ENCODE data around the gene GPR68.

The GPR68 gene

DNA sequence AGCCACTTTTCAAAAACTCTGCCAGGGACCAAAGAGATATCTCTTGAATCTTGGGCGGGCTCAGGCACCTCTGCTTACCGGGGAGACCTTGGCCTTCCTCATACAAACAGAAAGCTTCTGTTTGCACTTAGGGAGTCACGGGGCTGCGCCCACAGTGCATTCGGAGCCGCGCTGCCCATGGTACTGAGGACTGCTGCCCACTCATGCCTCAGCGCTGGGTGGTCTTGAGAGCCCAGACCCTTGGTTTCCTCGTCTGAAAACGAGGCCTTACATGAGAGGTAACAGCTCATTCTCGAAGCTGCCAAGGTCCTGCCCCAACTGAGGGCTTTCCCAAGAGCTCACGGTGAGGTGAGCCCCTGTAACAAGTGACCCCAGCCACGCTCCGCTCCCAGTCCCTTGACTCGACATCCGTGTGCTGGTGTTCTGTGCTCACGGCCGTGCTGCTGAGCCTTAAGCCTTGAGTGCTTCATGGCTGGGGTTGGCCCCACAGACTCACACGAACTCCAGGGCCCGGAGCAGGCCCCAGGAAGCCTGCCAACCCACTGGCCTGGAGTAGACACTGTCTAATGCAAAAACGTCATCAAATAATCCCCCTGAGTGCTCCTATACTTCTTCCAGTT is 47.4 kb upstream of the GPR68 start:
- no CpG with 5 or more reads among the region's 21 CpGs for WGBS, 2 donors (ENCODE audit: extremely low coverage in 2 of 2, insufficient read length in 2 of 2, insufficient replicate concordance in 1 of 2)
- no peak overlapping the region for H3K14ac ChIP-seq (ENCODE audit: low read length)
- no peak for DNase-seq (ENCODE audit: low spot score)
- H3K27ac ChIP-seq (replicated peaks; ENCODE audit: low read length), result no peak overlapping the region
- H3K27me3 ChIP-seq (ENCODE audit: control insufficient read depth in 3 of 3, insufficient read depth in 3 of 3, low read depth in 1 of 3, low read length in 3 of 3), result no peaks in the 10 kb centered on the region
- no peak overlapping the region for H3K9ac ChIP-seq (ENCODE audit: low read depth, low read length, poor library complexity)
- no peak overlapping the region for H3K4ac ChIP-seq (ENCODE audit: low read length)
- H2AK5ac ChIP-seq (ENCODE audit: low read depth, low read length), result no peak overlapping the region
- H3K4me3 ChIP-seq (ENCODE audit: low read length in 2 of 2), result peak overlapping the region in 1 of 2 donors; percentile 16
- no peaks in the 10 kb centered on the region for H3K9me3 ChIP-seq (replicated peaks in 1 of 2; ENCODE audit: control insufficient read depth in 2 of 2, insufficient read depth in 1 of 2, low read depth in 1 of 2, low read length in 2 of 2)
- no peak overlapping the region for H3K4me2 ChIP-seq (ENCODE audit: insufficient read depth, low read length, poor library complexity, severe bottlenecking)
- H3K36me3 ChIP-seq (replicated peaks in 1 of 2; ENCODE audit: control insufficient read depth in 2 of 2, insufficient read depth in 2 of 2, low read length in 2 of 2), result peaks cover 71 to 96% of the 10 kb centered on the region in 2 donors
- no peak overlapping the region for H4K91ac ChIP-seq (ENCODE audit: low read depth, low read length, poor library complexity)
- no peak overlapping the region for H3K23ac ChIP-seq (ENCODE audit: low read depth, low read length, poor library complexity)
- no peaks in the 10 kb centered on the region for H3K4me1 ChIP-seq (ENCODE audit: control insufficient read depth in 2 of 2, insufficient read depth in 1 of 2, low read depth in 1 of 2, low read length in 2 of 2)
- H2BK15ac ChIP-seq (ENCODE audit: low read length), result no peak overlapping the region
- H2AFZ ChIP-seq (ENCODE audit: low read length), result no peak overlapping the region
- peaks cover 7% of the 10 kb centered on the region for H3K79me1 ChIP-seq (ENCODE audit: low read depth, low read length)
- no peak overlapping the region for H2BK12ac ChIP-seq (ENCODE audit: low read length)
- H4K8ac ChIP-seq (ENCODE audit: low read depth, low read length), result no peak overlapping the region
- no peak overlapping the region for H2BK120ac ChIP-seq (ENCODE audit: low read depth, low read length)
- no peak overlapping the region for H2BK5ac ChIP-seq (ENCODE audit: low read length)
- no peak overlapping the region for H3K18ac ChIP-seq (ENCODE audit: low read length)

DNA sequence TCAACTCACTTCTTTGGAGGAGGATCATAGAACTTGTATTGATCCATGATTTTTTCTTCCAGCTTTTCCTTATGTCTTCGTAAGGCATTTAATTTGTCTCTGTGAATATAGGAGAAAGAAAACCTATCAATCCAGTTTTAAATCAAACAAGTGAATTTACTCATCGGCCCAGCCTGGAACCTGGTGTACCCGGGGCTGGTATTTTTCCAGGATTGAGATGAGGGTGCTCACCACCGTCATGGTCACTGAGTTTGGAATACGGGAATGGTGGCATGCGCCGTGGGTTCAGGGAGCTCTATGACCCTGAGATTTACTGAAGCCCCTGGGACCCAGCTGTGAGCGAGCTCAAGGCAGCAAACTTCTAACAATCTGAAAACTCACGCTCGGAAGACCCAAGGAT is 46.5 kb upstream of the GPR68 start:
- no peak overlapping the region for H4K8ac ChIP-seq (ENCODE audit: low read depth, low read length)
- H3K36me3 ChIP-seq (replicated peaks in 1 of 2; ENCODE audit: control insufficient read depth in 2 of 2, insufficient read depth in 2 of 2, low read length in 2 of 2), result peaks cover 62 to 95% of the 10 kb centered on the region in 2 donors
- H3K4me2 ChIP-seq (ENCODE audit: insufficient read depth, low read length, poor library complexity, severe bottlenecking), result no peak overlapping the region
- H2AK5ac ChIP-seq (ENCODE audit: low read depth, low read length), result no peak overlapping the region
- no peak overlapping the region for H3K27ac ChIP-seq (replicated peaks; ENCODE audit: low read length)
- no peak overlapping the region for H4K91ac ChIP-seq (ENCODE audit: low read depth, low read length, poor library complexity)
- no peak overlapping the region for H2BK12ac ChIP-seq (ENCODE audit: low read length)
- no peak overlapping the region for H2BK120ac ChIP-seq (ENCODE audit: low read depth, low read length)
- no peak overlapping the region for H3K14ac ChIP-seq (ENCODE audit: low read length)
- H2BK15ac ChIP-seq (ENCODE audit: low read length), result no peak overlapping the region
- H3K9ac ChIP-seq (ENCODE audit: low read depth, low read length, poor library complexity), result no peak overlapping the region
- peaks cover 0 to under 1% of the 10 kb centered on the region in 2 donors for H3K4me1 ChIP-seq (ENCODE audit: control insufficient read depth in 2 of 2, insufficient read depth in 1 of 2, low read depth in 1 of 2, low read length in 2 of 2)
- WGBS, 2 donors (ENCODE audit: extremely low coverage in 2 of 2, insufficient read length in 2 of 2, insufficient replicate concordance in 1 of 2), result no CpG with 5 or more reads among the region's 10 CpGs
- H3K79me1 ChIP-seq (ENCODE audit: low read depth, low read length), result peaks cover 5% of the 10 kb centered on the region
- H3K4ac ChIP-seq (ENCODE audit: low read length), result no peak overlapping the region
- H3K27me3 ChIP-seq (ENCODE audit: control insufficient read depth in 3 of 3, insufficient read depth in 3 of 3, low read depth in 1 of 3, low read length in 3 of 3), result no peaks in the 10 kb centered on the region
- H2AFZ ChIP-seq (ENCODE audit: low read length), result no peak overlapping the region
- no peak overlapping the region for H2BK5ac ChIP-seq (ENCODE audit: low read length)
- no peaks in the 10 kb centered on the region for H3K9me3 ChIP-seq (replicated peaks in 1 of 2; ENCODE audit: control insufficient read depth in 2 of 2, insufficient read depth in 1 of 2, low read depth in 1 of 2, low read length in 2 of 2)
- H3K18ac ChIP-seq (ENCODE audit: low read length), result no peak overlapping the region
- no peak overlapping the region for H3K23ac ChIP-seq (ENCODE audit: low read depth, low read length, poor library complexity)
- DNase-seq (ENCODE audit: low spot score), result no peak
- no peak overlapping the region for H3K4me3 ChIP-seq (ENCODE audit: low read length in 2 of 2)

DNA sequence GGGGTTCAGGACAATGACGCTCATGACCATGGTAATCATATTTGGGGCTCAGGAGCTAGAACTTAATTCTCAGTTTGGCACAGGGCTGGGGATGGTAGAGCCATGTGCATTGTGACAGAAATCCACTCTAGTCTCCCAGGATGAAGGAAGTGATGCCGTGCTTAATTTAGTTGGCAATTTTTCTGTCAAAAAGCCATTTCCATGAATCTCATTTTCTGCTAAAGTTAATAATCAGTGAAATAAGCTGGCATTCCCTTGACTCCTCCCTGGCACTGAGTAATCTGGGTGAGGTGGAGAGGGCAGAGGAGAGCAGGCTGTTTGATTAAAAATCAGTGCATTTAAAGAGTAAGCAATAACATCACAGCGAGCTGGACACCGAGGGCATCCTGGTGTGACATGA is 45.0 kb upstream of the GPR68 start:
- no peak overlapping the region for H2BK12ac ChIP-seq (ENCODE audit: low read length)
- H3K27ac ChIP-seq (replicated peaks; ENCODE audit: low read length), result no peak overlapping the region
- H3K14ac ChIP-seq (ENCODE audit: low read length), result no peak overlapping the region
- no peak overlapping the region for H3K4ac ChIP-seq (ENCODE audit: low read length)
- H3K9ac ChIP-seq (ENCODE audit: low read depth, low read length, poor library complexity), result no peak overlapping the region
- H3K4me3 ChIP-seq (ENCODE audit: low read length in 2 of 2), result no peak overlapping the region
- H3K4me1 ChIP-seq (ENCODE audit: control insufficient read depth in 2 of 2, insufficient read depth in 1 of 2, low read depth in 1 of 2, low read length in 2 of 2), result peaks cover 0 to 2% of the 10 kb centered on the region in 2 donors
- H4K8ac ChIP-seq (ENCODE audit: low read depth, low read length), result no peak overlapping the region
- H3K23ac ChIP-seq (ENCODE audit: low read depth, low read length, poor library complexity), result no peak overlapping the region
- H3K4me2 ChIP-seq (ENCODE audit: insufficient read depth, low read length, poor library complexity, severe bottlenecking), result no peak overlapping the region
- no CpG with 5 or more reads among the region's 4 CpGs for WGBS, 2 donors (ENCODE audit: extremely low coverage in 2 of 2, insufficient read length in 2 of 2, insufficient replicate concordance in 1 of 2)
- no peak overlapping the region for H3K18ac ChIP-seq (ENCODE audit: low read length)
- no peak overlapping the region for H2AK5ac ChIP-seq (ENCODE audit: low read depth, low read length)
- H4K91ac ChIP-seq (ENCODE audit: low read depth, low read length, poor library complexity), result no peak overlapping the region
- H2AFZ ChIP-seq (ENCODE audit: low read length), result no peak overlapping the region
- no peak for DNase-seq (ENCODE audit: low spot score)
- H3K36me3 ChIP-seq (replicated peaks in 1 of 2; ENCODE audit: control insufficient read depth in 2 of 2, insufficient read depth in 2 of 2, low read length in 2 of 2), result peaks cover 53 to 95% of the 10 kb centered on the region in 2 donors
- H3K27me3 ChIP-seq (ENCODE audit: control insufficient read depth in 3 of 3, insufficient read depth in 3 of 3, low read depth in 1 of 3, low read length in 3 of 3), result no peaks in the 10 kb centered on the region
- H2BK15ac ChIP-seq (ENCODE audit: low read length), result no peak overlapping the region
- H3K79me1 ChIP-seq (ENCODE audit: low read depth, low read length), result peaks cover 5% of the 10 kb centered on the region
- H3K9me3 ChIP-seq (replicated peaks in 1 of 2; ENCODE audit: control insufficient read depth in 2 of 2, insufficient read depth in 1 of 2, low read depth in 1 of 2, low read length in 2 of 2), result no peaks in the 10 kb centered on the region
- H2BK120ac ChIP-seq (ENCODE audit: low read depth, low read length), result no peak overlapping the region
- H2BK5ac ChIP-seq (ENCODE audit: low read length), result no peak overlapping the region

GRCh38 chr14:91288876-91289275 is 44.4 kb upstream of the GPR68 start:
- WGBS, 2 donors (ENCODE audit: extremely low coverage in 2 of 2, insufficient read length in 2 of 2, insufficient replicate concordance in 1 of 2), result no CpG with 5 or more reads among the region's 28 CpGs
- DNase-seq (ENCODE audit: low spot score), result no peak

More at GRCh38 chr14:91288876-91289275, 44.4 kb upstream of the GPR68 start:
- Histone ChIP-seq H3K4ac (ENCODE audit: low read length) (no peak overlapping the region), H2BK15ac (ENCODE audit: low read length) (no peak overlapping the region), H2BK12ac (ENCODE audit: low read length) (no peak overlapping the region), H2AK5ac (ENCODE audit: low read depth, low read length) (no peak overlapping the region), H3K79me1 (ENCODE audit: low read depth, low read length) (peaks cover 5% of the 10 kb centered on the region), H3K36me3 (replicated peaks in 1 of 2; ENCODE audit: control insufficient read depth in 2 of 2, insufficient read depth in 2 of 2, low read length in 2 of 2) (peaks cover 51 to 95% of the 10 kb centered on the region in 2 donors), H3K4me3 (ENCODE audit: low read length in 2 of 2) (no peak overlapping the region), H2BK120ac (ENCODE audit: low read depth, low read length) (no peak overlapping the region), H3K23ac (ENCODE audit: low read depth, low read length, poor library complexity) (no peak overlapping the region), H3K18ac (ENCODE audit: low read length) (no peak overlapping the region), H3K14ac (ENCODE audit: low read length) (no peak overlapping the region), H4K91ac (ENCODE audit: low read depth, low read length, poor library complexity) (no peak overlapping the region), H3K4me2 (ENCODE audit: insufficient read depth, low read length, poor library complexity, severe bottlenecking) (no peak overlapping the region), H4K8ac (ENCODE audit: low read depth, low read length) (no peak overlapping the region), H3K27ac (replicated peaks; ENCODE audit: low read length) (no peak overlapping the region), H2BK5ac (ENCODE audit: low read length) (no peak overlapping the region), H2AFZ (ENCODE audit: low read length) (no peak overlapping the region), H3K9ac (ENCODE audit: low read depth, low read length, poor library complexity) (no peak overlapping the region), H3K9me3 (replicated peaks in 1 of 2; ENCODE audit: control insufficient read depth in 2 of 2, insufficient read depth in 1 of 2, low read depth in 1 of 2, low read length in 2 of 2) (no peaks in the 10 kb centered on the region), H3K27me3 (ENCODE audit: control insufficient read depth in 3 of 3, insufficient read depth in 3 of 3, low read depth in 1 of 3, low read length in 3 of 3) (no peaks in the 10 kb centered on the region), H3K4me1 (ENCODE audit: control insufficient read depth in 2 of 2, insufficient read depth in 1 of 2, low read depth in 1 of 2, low read length in 2 of 2) (peaks cover 0 to 2% of the 10 kb centered on the region in 2 donors)
